Peyer's patch (tissue), 4 donors: ENCODE measurements around the gene PSAT1. TPM values are rescaled to one million over a fixed set of nuclear protein-coding genes. Genes with fewer than 3 reads are reported as not detected.

Source experiments
- DNase-seq, 3 donors: peaks; one replicate each; pipeline ENCODE4 v3.0.0-alpha.2; 2017 to 2019
- H3K27ac ChIP-seq, 4 donors: fragments of 200-600 bp; sonication (generic); one replicate each; pipeline ENCODE4 v1.5.1; 2016 to 2019
- H3K27me3 ChIP-seq, 2 donors: fragments of 200-600 bp; sonication (generic); one replicate each; pipeline ENCODE4 v1.5.1; 2019
- H3K36me3 ChIP-seq, 3 donors: fragments of 200-600 bp; sonication (generic); one replicate each; pipeline ENCODE4 v1.5.1; 2016 to 2019
- H3K4me1 ChIP-seq, 4 donors: fragments of 200-600 bp; sonication (generic); one replicate each; pipeline ENCODE4 v1.5.1; 2016 to 2019
- H3K4me3 ChIP-seq, 4 donors: fragments of 200-600 bp; sonication (generic); 1 replicate in 3 of 4; 2 replicates in 1 of 4; pipeline ENCODE4 v1.5.1; 2016 to 2019; ENCODE audit warnings: mild to moderate bottlenecking in 1 of 4
- H3K9me3 ChIP-seq, 4 donors: fragments of 200-600 bp; sonication (generic); one replicate each; pipeline ENCODE4 v1.5.1; 2016 to 2019; ENCODE audit warnings: mild to moderate bottlenecking in 1 of 4
- CTCF ChIP-seq, 6 experiments: fragments of 450-650 bp in 4 of 6; fragments of 200-600 bp in 2 of 6; sonication (generic) in 1 of 6; IDR thresholded peaks; one replicate each; pipeline ENCODE4 v1.5.1; 2017 to 2019; ENCODE audit warnings: antibody characterized with exemption in 6 of 6, mild to moderate bottlenecking in 3 of 6, moderate library complexity in 1 of 6
- POLR2A ChIP-seq, 2 donors: fragments of 450-650 bp; IDR thresholded peaks; one replicate each; pipeline ENCODE4 v1.5.1; 2017; ENCODE audit warnings: antibody characterized with exemption in 2 of 2, mild to moderate bottlenecking in 2 of 2, moderate library complexity in 2 of 2
- total RNA-seq, 4 donors: library from RNA; depleted of rRNA; stranded (reverse); fragments of >200 nt; gene quantifications; one replicate each; pipeline ENCODE4 v1.1.0, GENCODE V29; 2016

The PSAT1 gene
- total RNA-seq, 4 donors from 2014 or later, result 1.0 to 2.4 (median 1.7) TPM

- Histone ChIP-seq H3K27me3 (no peaks in the 10 kb centered on the region), H3K36me3 (peaks cover 0 to 17% (median 0%) of the 10 kb centered on the region in 3 donors), H3K4me3 (no peak overlapping the region), H3K27ac (no peak overlapping the region), H3K4me1 (no peaks in the 10 kb centered on the region), H3K9me3 (no peaks in the 10 kb centered on the region)
- no peak for DNase-seq
- TF ChIP-seq CTCF (IDR thresholded peaks at IDR 0.05) (no peak), POLR2A (IDR thresholded peaks at IDR 0.05) (no peak)
Observed at GRCh38 chr9:78262655-78263054, 34.3 kb upstream of the PSAT1 start.

- H3K36me3 ChIP-seq, result peaks cover 0 to 23% (median 0%) of the 10 kb centered on the region in 3 donors
Observed at GRCh38 chr9:78267889-78268288, 29.0 kb upstream of the PSAT1 start.

GRCh38 chr9:78269784-78270183, 27.1 kb upstream of the PSAT1 start:
- no peak for TF ChIP-seq CTCF (IDR thresholded peaks at IDR 0.05)
- TF ChIP-seq POLR2A (IDR thresholded peaks at IDR 0.05), result no peak
- Histone ChIP-seq H3K27ac (no peak overlapping the region), H3K4me3 (no peak overlapping the region), H3K27me3 (no peaks in the 10 kb centered on the region), H3K4me1 (no peaks in the 10 kb centered on the region), H3K9me3 (no peaks in the 10 kb centered on the region), H3K36me3 (peaks cover 0 to 23% (median 0%) of the 10 kb centered on the region in 3 donors)
- DNase-seq, result no peak

More at GRCh38 chr9:78267889-78268288, 29.0 kb upstream of the PSAT1 start:
- no peak for DNase-seq
- Histone ChIP-seq H3K4me1 (no peaks in the 10 kb centered on the region), H3K27ac (no peak overlapping the region), H3K4me3 (no peak overlapping the region), H3K27me3 (no peaks in the 10 kb centered on the region), H3K9me3 (no peaks in the 10 kb centered on the region)
- TF ChIP-seq POLR2A (IDR thresholded peaks at IDR 0.05), result no peak
- TF ChIP-seq CTCF (IDR thresholded peaks at IDR 0.05), result no peak

- Histone ChIP-seq H3K9me3 (no peaks in the 10 kb centered on the region), H3K4me1 (no peaks in the 10 kb centered on the region), H3K27me3 (no peaks in the 10 kb centered on the region), H3K36me3 (peaks cover 0 to 9% (median 0%) of the 10 kb centered on the region in 3 donors), H3K4me3 (no peak overlapping the region), H3K27ac (no peak overlapping the region)
- no peak for DNase-seq
- TF ChIP-seq CTCF (IDR thresholded peaks at IDR 0.05) (no peak), POLR2A (IDR thresholded peaks at IDR 0.05) (no peak)
Observed at GRCh38 chr9:78272307-78272706, 24.6 kb upstream of the PSAT1 start.

GRCh38 chr9:78273761-78274160, 23.2 kb upstream of the PSAT1 start:
- Histone ChIP-seq H3K4me1 (no peaks in the 10 kb centered on the region), H3K36me3 (no peaks in the 10 kb centered on the region), H3K9me3 (no peaks in the 10 kb centered on the region), H3K27me3 (no peaks in the 10 kb centered on the region), H3K27ac (no peak overlapping the region), H3K4me3 (no peak overlapping the region)
- no peak for DNase-seq
- no peak for TF ChIP-seq CTCF (IDR thresholded peaks at IDR 0.05)
- TF ChIP-seq POLR2A (IDR thresholded peaks at IDR 0.05), result no peak
